PC-3 (cell line): ENCODE data around the gene ADI1. TPM values are rescaled to one million over a fixed set of nuclear protein-coding genes. Genes with fewer than 3 reads are reported as not detected.

Source experiments
- ATAC-seq: fragments of 200-7000 bp; cut with Tn5 transposase; 2 replicates; pipeline ENCODE4 v1.9.1; 2020; ENCODE audit warnings: mild to moderate bottlenecking, moderate library complexity
- BruUV-seq: library from RNA; stranded (reverse); fragments of 400-500 nt; replicated peaks from 2 replicates; lab custom pipeline; 2021; lab: Mats Ljungman, UMichigan
- CTCF ChIA-PET: fragments of 300-600 bp; sonication (Branson Sonifier 250); formaldehyde crosslinking; loops from one replicate; lab custom pipeline; 2022; ENCODE audit warnings: antibody characterized with exemption; lab: Charles Lee
- POLR2A ChIA-PET: fragments of 300-600 bp; sonication (Branson Sonifier 250); formaldehyde crosslinking; loops from one replicate; lab custom pipeline; 2022; ENCODE audit warnings: antibody characterized with exemption; ENCODE audit not compliant: unreplicated experiment; lab: Charles Lee
- DNase-seq: peaks from one replicate; pipeline ENCODE4 v3.0.0-alpha.2; 2015
- H2AFZ ChIP-seq: fragments of 300-600 bp; sonication (generic); 2 replicates; pipeline ENCODE4 v1.6.0; 2016; ENCODE audit warnings: antibody characterized with exemption, low read length
- H3F3A ChIP-seq: fragments of 300-600 bp; sonication (generic); one replicate; pipeline ENCODE4 v1.6.0; 2017; ENCODE audit warnings: antibody characterized with exemption, low read length, control low read depth, mild to moderate bottlenecking; ENCODE audit not compliant: unreplicated experiment
- H3K27ac ChIP-seq: fragments of 300-600 bp; sonication (generic); 2 replicates; pipeline ENCODE4 v1.5.1; 2016; ENCODE audit warnings: mild to moderate bottlenecking, low read length
- H3K27me3 ChIP-seq: fragments of 300-600 bp; sonication (generic); 2 replicates; pipeline ENCODE4 v1.6.1; 2016; ENCODE audit warnings: low read length, mixed read lengths
- H3K36me3 ChIP-seq: fragments of 300-600 bp; sonication (generic); 2 replicates; pipeline ENCODE4 v1.6.1; 2016; ENCODE audit warnings: low read depth, mixed run types, low read length, mixed read lengths
- H3K4me1 ChIP-seq: fragments of 300-600 bp; sonication (generic); 2 replicates; pipeline ENCODE4 v1.5.1; 2016; ENCODE audit warnings: low read length; ENCODE audit not compliant: insufficient read depth
- H3K4me2 ChIP-seq: fragments of 300-600 bp; sonication (generic); 2 replicates; pipeline ENCODE4 v1.6.0; 2016; ENCODE audit warnings: low read length
- H3K4me3 ChIP-seq: fragments of 300-600 bp; sonication (generic); 2 replicates; pipeline ENCODE4 v1.5.1; 2016; ENCODE audit warnings: mild to moderate bottlenecking, low read length, mixed read lengths
- H3K79me2 ChIP-seq: fragments of 300-600 bp; sonication (generic); 2 replicates; pipeline ENCODE4 v1.6.1; 2017; ENCODE audit warnings: low read length, mixed read lengths
- H3K9ac ChIP-seq: fragments of 300-600 bp; sonication (generic); 2 replicates; pipeline ENCODE4 v1.6.0; 2016; ENCODE audit warnings: mild to moderate bottlenecking, low read length
- H3K9me2 ChIP-seq: fragments of 300-600 bp; sonication (generic); replicated peaks from 2 replicates; pipeline ENCODE4 v1.6.1; 2016; ENCODE audit warnings: mixed run types, low read length, mixed read lengths
- H3K9me3 ChIP-seq: fragments of 300-600 bp; sonication (generic); 2 replicates; pipeline ENCODE4 v1.6.1; 2016; ENCODE audit warnings: low read length, mixed read lengths
- H4K20me1 ChIP-seq: fragments of 300-600 bp; sonication (generic); 2 replicates; pipeline ENCODE4 v1.6.1; 2016; ENCODE audit warnings: low read length, mixed read lengths
- CTCF ChIP-seq: fragments of 300-600 bp; sonication (generic); conservative IDR thresholded peaks from 2 replicates; pipeline ENCODE4 v1.5.1; 2017; ENCODE audit warnings: antibody characterized with exemption, low read depth, mild to moderate bottlenecking, low read length
- EZH2 ChIP-seq: fragments of 300-600 bp; sonication (generic); IDR thresholded peaks from one replicate; pipeline ENCODE4 v1.6.1; 2017; ENCODE audit warnings: antibody characterized with exemption, mild to moderate bottlenecking, low read length; ENCODE audit not compliant: unreplicated experiment
- EZH2phosphoT487 ChIP-seq: fragments of 300-600 bp; sonication (generic); IDR thresholded peaks from 2 replicates; pipeline ENCODE4 v1.6.1; 2018; ENCODE audit warnings: mild to moderate bottlenecking, antibody characterized with exemption, low read length, borderline replicate concordance
- intact Hi-C: fragments of 100-400 bp; cut with micrococcal nuclease; formaldehyde crosslinking; loops from 2 replicates; pipeline ENCODE4 v1.9.0; 2023
- total RNA-seq: library from RNA; depleted of rRNA; stranded (reverse); fragments of >200 nt; gene quantifications from 2 replicates; pipeline ENCODE4 v1.2.3, GENCODE V29; 2014

Gene ADI1
- total RNA-seq, 1 experiment from 2014 or later = 97.8 TPM

- H3K36me3 ChIP-seq = peaks cover 11% of the 10 kb centered on the region; the same call in 1 of the 2 replicates
- no peak overlapping the region for H3K4me3 ChIP-seq
- intact Hi-C loops = no loop called here
- ATAC-seq = no peak
- H3K9me2 ChIP-seq = no peaks in the 10 kb centered on the region
- no peak overlapping the region for H3K27ac ChIP-seq
- H3K9ac ChIP-seq = no peak overlapping the region
- H3K4me2 ChIP-seq = peak overlapping the region; percentile 91
- TF ChIP-seq EZH2 (no peak), EZH2phosphoT487 (no peak), CTCF (no peak)
- no peaks in the 10 kb centered on the region for H4K20me1 ChIP-seq
- H3K9me3 ChIP-seq = no peaks in the 10 kb centered on the region
- H3K79me2 ChIP-seq = peaks cover 37% of the 10 kb centered on the region
- H2AFZ ChIP-seq = no peak overlapping the region
- ChIA-PET CTCF (no interaction called here), POLR2A (no interaction called here)
- no TSS peak for BruUV-seq
- no peaks in the 10 kb centered on the region for H3K27me3 ChIP-seq
- peaks cover 40% of the 10 kb centered on the region for H3K4me1 ChIP-seq
- no peak for DNase-seq
- no peaks in the 10 kb centered on the region for H3F3A ChIP-seq
These were observed 1.3 kb upstream of the ADI1 start for GRCh38 chr2:3520591-3520990.

- POLR2A ChIA-PET = interaction anchor here (0.6 to 0.8 kb wide), 3 partner anchors 13 to 87 kb away, joined by 3 read pairs; no protein-coding TSS in a partner anchor
- Histone ChIP-seq H3K4me1 (peaks cover 34% of the 10 kb centered on the region), H3K9me2 (no peaks in the 10 kb centered on the region), H3F3A (no peaks in the 10 kb centered on the region), H3K9ac (peak overlapping the region; percentile 93), H3K4me2 (peak overlapping the region; percentile 91), H3K79me2 (peaks cover 38% of the 10 kb centered on the region), H4K20me1 (no peaks in the 10 kb centered on the region), H3K9me3 (no peaks in the 10 kb centered on the region), H3K4me3 (peak overlapping the region; percentile 73), H2AFZ (peak overlapping the region; percentile 91), H3K36me3 (peaks cover 17% of the 10 kb centered on the region), H3K27me3 (no peaks in the 10 kb centered on the region), H3K27ac (peak overlapping the region; percentile 77)
- peak; percentile 97 for DNase-seq
- no TSS peak for BruUV-seq
- intact Hi-C loops = loop anchor here (1.0 to 5.0 kb wide), 2 partner anchors 18 to 59 kb away; partner anchors contain the start of gene RPS7
- peak; percentile 75 for ATAC-seq
- CTCF ChIA-PET = no interaction called here
- TF ChIP-seq EZH2 = no peak
- TF ChIP-seq EZH2phosphoT487 = no peak
- TF ChIP-seq CTCF = no peak
These were observed 656 bp downstream of the ADI1 start for GRCh38 chr2:3518496-3519254.
